Lung (tissue), 12 donors: ENCODE data around the gene ASB4. TPM values are rescaled to one million over a fixed set of nuclear protein-coding genes. Genes with fewer than 3 reads are reported as not detected.

ENCODE experiments used
- ATAC-seq: fragments of 200-7000 bp; cut with Tn5 transposase; one replicate; pipeline ENCODE4 v1.9.1; 2020; ENCODE audit warnings: moderate number of reproducible peaks; ENCODE audit not compliant: insufficient read depth, low FRiP score
- DNase-seq, 3 donors: peaks; one replicate each; pipeline ENCODE4 v3.0.0-alpha.2; 2013 to 2017
- H3K27ac ChIP-seq, 2 donors: one replicate each; pipeline ENCODE4 v1.5.1; 2013; ENCODE audit warnings: mild to moderate bottlenecking in 2 of 2, moderate library complexity in 2 of 2, control low read depth in 1 of 2, inconsistent platforms in 1 of 2, low read depth in 1 of 2, low read length in 1 of 2
- H3K27me3 ChIP-seq, 3 donors: one replicate each; pipeline ENCODE4 v1.5.1; 2013; ENCODE audit warnings: low read length in 2 of 3; ENCODE audit not compliant: control insufficient read depth in 3 of 3, insufficient read depth in 3 of 3
- H3K36me3 ChIP-seq, 4 donors: one replicate each; pipeline ENCODE4 v1.5.1; 2013; ENCODE audit warnings: low read length in 4 of 4, mild to moderate bottlenecking in 1 of 4, moderate library complexity in 1 of 4; ENCODE audit not compliant: control insufficient read depth in 4 of 4, insufficient read depth in 4 of 4
- H3K4me1 ChIP-seq, 5 donors: one replicate each; pipeline ENCODE4 v1.5.1; 2013; ENCODE audit warnings: low read length in 5 of 5, mild to moderate bottlenecking in 2 of 5, moderate library complexity in 1 of 5; ENCODE audit not compliant: control insufficient read depth in 5 of 5, insufficient read depth in 5 of 5
- H3K4me3 ChIP-seq: one replicate; pipeline ENCODE4 v1.5.1; 2013; ENCODE audit warnings: mild to moderate bottlenecking, control low read depth, moderate library complexity
- H3K9ac ChIP-seq, 2 donors: one replicate each; pipeline ENCODE4 v1.5.1; 2013; ENCODE audit warnings: low read length in 2 of 2, control low read depth in 1 of 2; ENCODE audit not compliant: insufficient read depth in 1 of 2
- H3K9me3 ChIP-seq, 4 donors: one replicate each; pipeline ENCODE4 v1.5.1; 2013; ENCODE audit warnings: low read length in 3 of 4, mild to moderate bottlenecking in 1 of 4, moderate library complexity in 1 of 4; ENCODE audit not compliant: control insufficient read depth in 4 of 4, insufficient read depth in 3 of 4
- CTCF ChIP-seq: IDR thresholded peaks from 2 replicates; pipeline ENCODE4 v1.5.1; 2012; ENCODE audit warnings: mild to moderate bottlenecking; ENCODE audit errors: control extremely low read depth, extremely low read depth
- WGBS, 2 donors: extraction: QIAGEN DNeasy Blood & Tissue Kit; methylation state at CpG; one replicate each; pipeline ENCODE4 v1.1.7; 2013; 5-methylcytosine and 5-hydroxymethylcytosine counted together
- polyA plus RNA-seq, 2 donors: library from polyadenylated mRNA; stranded (reverse); fragments of 200-250 nt; gene quantifications; one replicate each; pipeline ENCODE4 v1.2.1, GENCODE V29; 2013
- total RNA-seq, 2 donors: library from RNA; depleted of rRNA in 1 of 2; stranded (reverse); fragments of >200 nt in 1 of 2; gene quantifications; one replicate each; pipeline ENCODE4 v1.2.1, GENCODE V29; 2014 to 2021
- donor health status: control.
- donor health status: control.
- donor health status: Bipolar disorder and iron deficiency.
- donor health status: healthy.
- donor health status: DM: yes; HTN: yes; CAD: no.

The ASB4 gene
- total and polyA plus RNA-seq, 4 donors = 0.05 to 3.3 (median 0.60) TPM

- TF ChIP-seq CTCF = peak; percentile 76
- no peak overlapping the region for H3K9ac ChIP-seq
- 30 to 34% methylated on average over 5 of the region's 5 CpGs for WGBS, 2 donors
- peak; percentile 48 to 74 (median 71) for DNase-seq
- no peaks in the 10 kb centered on the region for H3K36me3 ChIP-seq
- no peaks in the 10 kb centered on the region for H3K27me3 ChIP-seq
- ATAC-seq = no peak
- no peak overlapping the region for H3K4me3 ChIP-seq
- no peaks in the 10 kb centered on the region for H3K9me3 ChIP-seq
- no peak overlapping the region for H3K27ac ChIP-seq
- H3K4me1 ChIP-seq = peaks cover 0 to 3% (median 0%) of the 10 kb centered on the region in 5 donors
Observed at GRCh38 chr7:95527033-95527775, 41.5 kb downstream of the ASB4 start.

GRCh38 chr7:95527776-95528250 is 42.1 kb downstream of the ASB4 start:
- DNase-seq (no peak), ATAC-seq (no peak)
- Histone ChIP-seq H3K4me1 (peaks cover 0 to 3% (median 0%) of the 10 kb centered on the region in 5 donors), H3K4me3 (no peak overlapping the region), H3K9ac (no peak overlapping the region), H3K27me3 (no peaks in the 10 kb centered on the region), H3K27ac (no peak overlapping the region), H3K9me3 (no peaks in the 10 kb centered on the region), H3K36me3 (no peaks in the 10 kb centered on the region)
- TF ChIP-seq CTCF = no peak
- 91 to 95% methylated on average over 23 of the region's 23 CpGs for WGBS, 2 donors

- peaks cover 0 to 3% (median 0%) of the 10 kb centered on the region in 5 donors for H3K4me1 ChIP-seq
- H3K27me3 ChIP-seq = no peaks in the 10 kb centered on the region
- H3K27ac ChIP-seq = no peak overlapping the region
- no peak overlapping the region for H3K4me3 ChIP-seq
- no peak for DNase-seq
- no peak for ATAC-seq
- no peaks in the 10 kb centered on the region for H3K36me3 ChIP-seq
- no peak for TF ChIP-seq CTCF
- 66 to 93% methylated on average over 1 of the region's 1 CpG for WGBS, 2 donors
- no peaks in the 10 kb centered on the region for H3K9me3 ChIP-seq
- no peak overlapping the region for H3K9ac ChIP-seq
Observed at GRCh38 chr7:95529701-95530100, 44.0 kb downstream of the ASB4 start.

GRCh38 chr7:95530881-95531280 is 45.1 kb downstream of the ASB4 start:
- DNase-seq (peak in 1 of 3 donors; percentile 23), ATAC-seq (no peak)
- Histone ChIP-seq H3K9me3 (no peaks in the 10 kb centered on the region), H3K27ac (no peak overlapping the region), H3K9ac (no peak overlapping the region), H3K4me3 (no peak overlapping the region), H3K27me3 (no peaks in the 10 kb centered on the region), H3K36me3 (no peaks in the 10 kb centered on the region), H3K4me1 (no peaks in the 10 kb centered on the region)
- 86 to 87% methylated on average over 1 of the region's 1 CpG for WGBS, 2 donors
- TF ChIP-seq CTCF = no peak
